ENCODE results near the gene AMELX. TPM values are rescaled to one million over a fixed set of nuclear protein-coding genes. Genes with fewer than 3 reads are reported as not detected.

Gene AMELX
- total RNA-seq (2022; extraction: Qiagen RNA extraction; ENCODE audit: low read depth) = not detected in 5 replicates

DNA sequence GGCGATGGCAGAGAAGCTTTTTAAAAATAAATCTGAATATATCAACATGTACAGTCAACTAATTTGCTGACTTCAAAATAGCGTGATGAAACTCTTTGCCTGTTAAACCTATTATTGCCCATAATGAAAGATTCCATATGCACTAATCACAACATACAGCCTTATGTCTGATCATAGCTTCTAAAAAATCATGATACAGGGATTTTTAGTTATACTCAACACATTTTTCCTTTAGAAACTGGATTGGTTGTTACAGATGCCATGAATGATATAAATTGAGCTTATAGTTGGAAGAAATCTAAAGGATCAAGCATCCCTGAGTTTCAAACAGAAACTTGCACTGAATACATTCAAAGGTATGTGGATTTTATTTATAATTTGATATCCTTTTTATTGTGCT is at the start of gene AMELX:
Gene AMELX (plus strand): TSS at position 301 of the 400 bp plus-strand sequence. CDS start 1,376 bp downstream, outside the sequence.

Other genes starting within 250 kb of the AMELX start
- gene HCCS, start 182.1 kb upstream of the AMELX start, total RNA-seq (2022; extraction: Qiagen RNA extraction; ENCODE audit: low read depth) = 56.3 to 72.1 TPM (median 56.4 TPM) in 5 replicates